Measurements from ENCODE around the gene SHISA2.

- TF ChIP-seq POLR2A (IDR thresholded peaks at IDR 0.05), result no peak
- TF ChIP-seq CTCF (IDR thresholded peaks at IDR 0.05), result no peak
- TF ChIP-seq EP300 (IDR thresholded peaks at IDR 0.05; ENCODE audit: low read depth), result no peak
These were observed 30.9 kb downstream of the SHISA2 start for GRCh38 chr13:26020891-26021290.

Measured in transverse colon (tissue), 3 donors.